IPS-NIHi11 (cell line): ENCODE results near the gene CCSER1.
"Not testable (repeated sequence)": the region's sequence is repeated elsewhere in the genome, so short reads cannot be mapped to it uniquely, and the experiment has no call there.

Experiments
- DNase-seq: peaks from one replicate; pipeline ENCODE4 v3.0.0; 2012; ENCODE audit warnings: mixed read lengths, low spot score

The CCSER1 gene

GRCh38 chr4:90705501-90705900 is 578.3 kb downstream of the CCSER1 start:
- DNase-seq, result not testable (repeated sequence)

- no peak for DNase-seq
Measured at GRCh38 chr4:90715242-90715641, 588.0 kb downstream of the CCSER1 start.

GRCh38 chr4:90718931-90719330 is 591.7 kb downstream of the CCSER1 start:
- DNase-seq, result no peak

- DNase-seq, result peak; percentile 64
Measured at GRCh38 chr4:90727938-90728337, 600.7 kb downstream of the CCSER1 start.

- no peak for DNase-seq
Measured at GRCh38 chr4:90730752-90731151, 603.6 kb downstream of the CCSER1 start.

- DNase-seq, result no peak
Measured at GRCh38 chr4:90733211-90733610, 606.0 kb downstream of the CCSER1 start.

- no peak for DNase-seq
Measured at GRCh38 chr4:90745176-90745575, 618.0 kb downstream of the CCSER1 start.

- no peak for DNase-seq
Measured at GRCh38 chr4:90753068-90753467, 625.9 kb downstream of the CCSER1 start.

- DNase-seq, result no peak
Measured at GRCh38 chr4:90757534-90758060, 630.4 kb downstream of the CCSER1 start.

- no peak for DNase-seq
Measured at GRCh38 chr4:90760059-90760458, 632.9 kb downstream of the CCSER1 start.

- DNase-seq, result no peak
Measured at GRCh38 chr4:90766837-90767236, 639.6 kb downstream of the CCSER1 start.

- no peak for DNase-seq
Measured at GRCh38 chr4:90769251-90769650, 642.1 kb downstream of the CCSER1 start.

GRCh38 chr4:90780193-90780592 is 653.0 kb downstream of the CCSER1 start:
- DNase-seq, result no peak

- no peak for DNase-seq
Measured at GRCh38 chr4:90786602-90787001, 659.4 kb downstream of the CCSER1 start.

GRCh38 chr4:90792696-90793095 is 665.5 kb downstream of the CCSER1 start:
- no peak for DNase-seq

- no peak for DNase-seq
Measured at GRCh38 chr4:90798948-90799347, 671.8 kb downstream of the CCSER1 start.

- no peak for DNase-seq
Measured at GRCh38 chr4:90799895-90800294, 672.7 kb downstream of the CCSER1 start.

GRCh38 chr4:90815569-90815968 is 688.4 kb downstream of the CCSER1 start:
- DNase-seq, result no peak

GRCh38 chr4:90816754-90817153 is 689.6 kb downstream of the CCSER1 start:
- peak; percentile 20 for DNase-seq

GRCh38 chr4:90824266-90825150 is 697.3 kb downstream of the CCSER1 start:
- DNase-seq, result no peak

- DNase-seq, result no peak
Measured at GRCh38 chr4:90825849-90826248, 698.7 kb downstream of the CCSER1 start.

GRCh38 chr4:90833706-90834105 is 706.5 kb downstream of the CCSER1 start:
- peak; percentile 53 for DNase-seq

- DNase-seq, result no peak
Measured at GRCh38 chr4:90837241-90837640, 710.0 kb downstream of the CCSER1 start.

GRCh38 chr4:90838859-90839258 is 711.7 kb downstream of the CCSER1 start:
- DNase-seq, result not testable (repeated sequence)
